H9 (cell line): ENCODE measurements around the gene ARID1B. TPM values are rescaled to one million over a fixed set of nuclear protein-coding genes. Genes with fewer than 3 reads are reported as not detected.
A peak's percentile ranks its signal among the peaks of the same experiment; 100 is the strongest.

Source experiments
- DNase-seq: peaks from one replicate; pipeline ENCODE4 v3.0.0-alpha.2; 2017
- H2AFZ ChIP-seq: one replicate; pipeline ENCODE4 v1.6.1; 2013; ENCODE audit warnings: mild to moderate bottlenecking, low read length, control low read depth, moderate library complexity
- H2AK5ac ChIP-seq: 2 replicates; pipeline ENCODE4 v1.6.1; 2013; ENCODE audit warnings: low read length, control low read depth, mixed read lengths; ENCODE audit not compliant: insufficient read length
- H2BK120ac ChIP-seq: one replicate; pipeline ENCODE4 v1.6.1; 2013; ENCODE audit warnings: low read depth, mild to moderate bottlenecking, low read length, control low read depth, inconsistent platforms; ENCODE audit not compliant: poor library complexity, severe bottlenecking
- H2BK12ac ChIP-seq: 2 replicates; pipeline ENCODE4 v1.6.1; 2013; ENCODE audit warnings: low read length, control low read depth, mixed read lengths, low read depth; ENCODE audit not compliant: insufficient read length
- H2BK15ac ChIP-seq: 2 replicates; pipeline ENCODE4 v1.6.1; 2013; ENCODE audit warnings: low read depth, low read length, control low read depth
- H2BK20ac ChIP-seq: one replicate; pipeline ENCODE4 v1.6.1; 2013; ENCODE audit warnings: low read depth, mild to moderate bottlenecking, low read length, control low read depth, inconsistent platforms; ENCODE audit not compliant: poor library complexity, severe bottlenecking
- H2BK5ac ChIP-seq: 2 replicates; pipeline ENCODE4 v1.6.1; 2013; ENCODE audit warnings: low read length, control low read depth, mixed read lengths; ENCODE audit not compliant: insufficient read length
- H3K14ac ChIP-seq: 2 replicates; pipeline ENCODE4 v1.6.1; 2013; ENCODE audit warnings: low read length, control low read depth; ENCODE audit not compliant: insufficient read depth
- H3K18ac ChIP-seq: 2 replicates; pipeline ENCODE4 v1.6.1; 2013; ENCODE audit warnings: low read depth, mild to moderate bottlenecking, mixed read lengths, low read length, control low read depth; ENCODE audit not compliant: insufficient read length
- H3K23ac ChIP-seq: 2 replicates; pipeline ENCODE4 v1.6.1; 2013; ENCODE audit warnings: low read length, control low read depth, mixed read lengths, low read depth; ENCODE audit not compliant: insufficient read length
- H3K23me2 ChIP-seq: 2 replicates; pipeline ENCODE4 v1.6.1; 2013; ENCODE audit warnings: low read depth, mild to moderate bottlenecking, mixed read lengths, low read length, control low read depth; ENCODE audit not compliant: insufficient read length, poor library complexity, severe bottlenecking
- H3K27ac ChIP-seq: 2 replicates; pipeline ENCODE4 v1.5.1; 2013; ENCODE audit warnings: low read length, control low read depth, mixed read lengths, low read depth; ENCODE audit not compliant: insufficient read length
- H3K27me3 ChIP-seq: 2 replicates; pipeline ENCODE4 v1.6.1; 2013; ENCODE audit warnings: low read length, control low read depth, inconsistent platforms; ENCODE audit not compliant: insufficient read depth
- H3K4ac ChIP-seq: 2 replicates; pipeline ENCODE4 v1.6.1; 2013; ENCODE audit warnings: low read depth, mild to moderate bottlenecking, control low read depth, inconsistent platforms, low read length, moderate library complexity
- H3K4me1 ChIP-seq: 2 replicates; pipeline ENCODE4 v1.6.1; 2013; ENCODE audit warnings: low read length, control low read depth, inconsistent platforms; ENCODE audit not compliant: insufficient read depth
- H3K4me2 ChIP-seq: 2 replicates; pipeline ENCODE4 v1.6.1; 2013; ENCODE audit warnings: low read length, control low read depth, mixed read lengths; ENCODE audit not compliant: insufficient read length, insufficient read depth
- H3K56ac ChIP-seq: 2 replicates; pipeline ENCODE4 v1.6.1; 2013; ENCODE audit warnings: low read depth, mild to moderate bottlenecking, mixed read lengths, low read length, control low read depth; ENCODE audit not compliant: insufficient read length
- H3K79me1 ChIP-seq: 2 replicates; pipeline ENCODE4 v1.6.1; 2013; ENCODE audit warnings: low read depth, mild to moderate bottlenecking, moderate library complexity, low read length, control low read depth, inconsistent platforms; ENCODE audit not compliant: insufficient read depth, poor library complexity, severe bottlenecking
- H3K79me2 ChIP-seq: 2 replicates; pipeline ENCODE4 v1.6.1; 2013; ENCODE audit warnings: low read length, control low read depth, inconsistent platforms; ENCODE audit not compliant: insufficient read depth
- H3K9ac ChIP-seq: 2 replicates; pipeline ENCODE4 v1.6.1; 2013; ENCODE audit warnings: low read length, control low read depth, mixed read lengths; ENCODE audit not compliant: insufficient read length; ENCODE audit errors: extremely low read depth
- H3K9me3 ChIP-seq: one replicate; pipeline ENCODE4 v1.6.1; 2013; ENCODE audit warnings: low read depth, low read length, inconsistent platforms; ENCODE audit not compliant: control insufficient read depth
- H3T11ph ChIP-seq: one replicate; pipeline ENCODE4 v1.6.1; 2013; ENCODE audit warnings: mild to moderate bottlenecking, low read length, control low read depth, inconsistent platforms
- H4K20me1 ChIP-seq: one replicate; pipeline ENCODE4 v1.6.1; 2013; ENCODE audit not compliant: control insufficient read depth, insufficient read length, insufficient read depth
- H4K5ac ChIP-seq: 2 replicates; pipeline ENCODE4 v1.6.1; 2013; ENCODE audit warnings: low read depth, mild to moderate bottlenecking, mixed read lengths, low read length, control low read depth; ENCODE audit not compliant: insufficient read length
- H4K8ac ChIP-seq: replicated peaks from 2 replicates; pipeline ENCODE4 v1.6.1; 2013; ENCODE audit warnings: low read length, control low read depth, mixed read lengths, low read depth; ENCODE audit not compliant: insufficient read length
- H4K91ac ChIP-seq: 2 replicates; pipeline ENCODE4 v1.6.1; 2013; ENCODE audit warnings: low read depth, mild to moderate bottlenecking, moderate library complexity, mixed read lengths, low read length, control low read depth; ENCODE audit not compliant: insufficient read length
- H3K27ac Mint-ChIP-seq, 3 experiments: 2 replicates in 2 of 3; 3 replicates in 1 of 3; pipeline ENCODE4 v1.8.0; 2020 to 2021; ENCODE audit warnings: mixed read lengths in 3 of 3, mild to moderate bottlenecking in 1 of 3, moderate library complexity in 1 of 3
- H3K27me3 Mint-ChIP-seq: 2 replicates; pipeline ENCODE4 v1.8.0; 2021; ENCODE audit warnings: low read depth, mild to moderate bottlenecking, moderate library complexity, mixed read lengths
- H3K36me3 Mint-ChIP-seq, 3 experiments: 2 replicates in 2 of 3; 3 replicates in 1 of 3; pipeline ENCODE4 v1.8.0; 2020 to 2021; ENCODE audit warnings: low read depth in 3 of 3, mixed read lengths in 3 of 3; ENCODE audit not compliant: insufficient read depth in 1 of 3
- H3K4me1 Mint-ChIP-seq, 2 experiments: 2 replicates each; pipeline ENCODE4 v1.8.0; 2020; ENCODE audit warnings: mixed read lengths in 2 of 2
- H3K4me3 Mint-ChIP-seq, 2 experiments: 2 replicates in 1 of 2; 3 replicates in 1 of 2; pipeline ENCODE4 v1.8.0; 2020 to 2021; ENCODE audit warnings: mild to moderate bottlenecking in 2 of 2, mixed read lengths in 2 of 2, moderate library complexity in 1 of 2
- H3K9me3 Mint-ChIP-seq, 2 experiments: 2 replicates in 1 of 2; 3 replicates in 1 of 2; pipeline ENCODE4 v1.8.0; 2020; ENCODE audit warnings: mild to moderate bottlenecking in 2 of 2, mixed read lengths in 2 of 2, moderate library complexity in 1 of 2
- CTCF ChIP-seq: fragments of 200-600 bp; sonication (generic); conservative IDR thresholded peaks from 3 replicates; pipeline ENCODE4 v1.8.0; 2021; ENCODE audit warnings: antibody characterized with exemption, mild to moderate bottlenecking
- WGBS: extraction: QIAGEN DNeasy Blood & Tissue Kit; methylation state at CpG from one replicate; pipeline ENCODE4 v1.1.7; 2013; ENCODE audit warnings: missing lambda C conversion rate, low lambda C conversion rate, mixed read lengths; ENCODE audit not compliant: insufficient read length; ENCODE audit errors: extremely low coverage; 5-methylcytosine and 5-hydroxymethylcytosine counted together
- total RNA-seq: library from RNA; stranded (reverse); gene quantifications from 2 replicates; pipeline ENCODE4 v1.2.1, GENCODE V29; 2021

Gene ARID1B
- total RNA-seq, 1 experiment from 2014 or later = 88.2 TPM

- H3K4me2 ChIP-seq = no peak overlapping the region
- no peaks in the 10 kb centered on the region for H3K79me2 ChIP-seq
- WGBS = no CpG with 5 or more reads among the region's 7 CpGs
- no peak for TF ChIP-seq CTCF
- H3K79me1 ChIP-seq = no peaks in the 10 kb centered on the region
- no peak overlapping the region for H2BK5ac ChIP-seq
- H2BK120ac ChIP-seq = no peak overlapping the region
- Mint-ChIP-seq H3K27me3 (no peaks in the 10 kb centered on the region), H3K4me1 (peaks cover 36 to 43% of the 10 kb centered on the region in 2 experiments), H3K9me3 (no peaks in the 10 kb centered on the region), H3K4me3 (no peak overlapping the region), H3K27ac (peak overlapping the region; percentile 3 to 59 (median 6); a peak in 3 of 7 replicates), H3K36me3 (no peaks in the 10 kb centered on the region; a peak in 2 of 7 replicates)
- no peak overlapping the region for H4K91ac ChIP-seq
- H3K14ac ChIP-seq = peak overlapping the region; percentile 64; the same call in 1 of the 2 replicates
- no peaks in the 10 kb centered on the region for H3K27me3 ChIP-seq
- H3K9ac ChIP-seq = no peak overlapping the region
- no peak overlapping the region for H3K23ac ChIP-seq
- H3K4me1 ChIP-seq = peaks cover 5% of the 10 kb centered on the region; the same call in 1 of the 2 replicates
- H2BK20ac ChIP-seq = no peak overlapping the region
- no peak overlapping the region for H3K27ac ChIP-seq
- H3K9me3 ChIP-seq = no peaks in the 10 kb centered on the region
- H2BK15ac ChIP-seq = no peak overlapping the region
- no peak overlapping the region for H2AK5ac ChIP-seq
- no peak overlapping the region for H3K18ac ChIP-seq
- H4K5ac ChIP-seq = no peak overlapping the region
- no peaks in the 10 kb centered on the region for H4K20me1 ChIP-seq
- no peaks in the 10 kb centered on the region for H3K23me2 ChIP-seq
- DNase-seq = no peak
- no peak overlapping the region for H2BK12ac ChIP-seq
- H2AFZ ChIP-seq = no peak overlapping the region
- no peak overlapping the region for H4K8ac ChIP-seq
- H3K4ac ChIP-seq = no peak overlapping the region
- no peak overlapping the region for H3K56ac ChIP-seq
- H3T11ph ChIP-seq = no peak overlapping the region
These were observed 300.1 kb downstream of the ARID1B start for GRCh38 chr6:157077251-157077650.
